Stimulated activated CD4-positive, alpha-beta T cell treated with anti-CD3 and anti-CD28 coated beads, Interleukin-4, amount 100 ng/mL, for 48 hours (primary cell): ENCODE results near the gene MAD1L1.
A peak's percentile ranks its signal among the peaks of the same experiment; 100 is the strongest.

Experiments used
- DNase-seq, 2 donors: peaks; one replicate each; pipeline ENCODE4 v3.0.0-alpha.2; 2020; ENCODE audit warnings: low read depth in 2 of 2

Gene MAD1L1

DNA sequence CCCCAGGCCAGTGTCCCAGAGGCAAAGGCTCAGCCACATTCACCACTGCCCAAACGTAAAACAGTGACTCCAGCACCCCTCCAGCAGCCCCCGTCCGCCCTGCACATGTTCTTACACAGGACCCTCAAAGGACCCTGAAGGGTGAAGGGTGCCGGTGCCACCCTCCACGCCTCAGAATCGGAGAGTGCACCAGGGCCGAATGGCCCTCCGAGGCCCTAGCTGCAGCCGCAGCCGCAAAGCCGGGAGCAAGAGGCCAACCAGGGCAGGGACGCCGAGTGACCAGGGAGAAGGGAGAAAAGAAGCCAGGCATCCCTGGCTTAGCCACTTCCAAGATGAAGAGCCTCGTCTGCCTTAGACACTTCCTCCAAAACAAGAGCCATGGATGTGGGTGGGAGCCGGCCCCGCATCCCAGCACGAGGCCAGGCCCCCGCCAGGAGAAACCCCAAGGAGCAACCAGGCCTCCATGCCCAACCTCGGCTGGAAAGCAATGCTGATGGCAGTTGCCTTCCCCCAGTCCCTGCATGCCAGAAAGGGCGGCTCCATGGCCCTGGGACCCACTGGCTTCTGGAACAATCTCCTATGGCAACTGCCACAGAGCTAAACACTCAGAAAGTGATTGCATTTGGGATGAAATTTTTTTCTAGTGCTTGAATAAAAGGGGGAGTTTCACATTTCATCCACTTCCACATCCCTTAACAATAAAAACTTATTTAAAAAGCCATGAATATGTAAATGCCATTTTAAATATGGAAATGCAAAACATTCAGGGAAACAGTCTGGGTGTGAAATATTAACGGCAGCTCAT, 92.3 kb downstream of the MAD1L1 start:
- DNase-seq, result no peak

DNA sequence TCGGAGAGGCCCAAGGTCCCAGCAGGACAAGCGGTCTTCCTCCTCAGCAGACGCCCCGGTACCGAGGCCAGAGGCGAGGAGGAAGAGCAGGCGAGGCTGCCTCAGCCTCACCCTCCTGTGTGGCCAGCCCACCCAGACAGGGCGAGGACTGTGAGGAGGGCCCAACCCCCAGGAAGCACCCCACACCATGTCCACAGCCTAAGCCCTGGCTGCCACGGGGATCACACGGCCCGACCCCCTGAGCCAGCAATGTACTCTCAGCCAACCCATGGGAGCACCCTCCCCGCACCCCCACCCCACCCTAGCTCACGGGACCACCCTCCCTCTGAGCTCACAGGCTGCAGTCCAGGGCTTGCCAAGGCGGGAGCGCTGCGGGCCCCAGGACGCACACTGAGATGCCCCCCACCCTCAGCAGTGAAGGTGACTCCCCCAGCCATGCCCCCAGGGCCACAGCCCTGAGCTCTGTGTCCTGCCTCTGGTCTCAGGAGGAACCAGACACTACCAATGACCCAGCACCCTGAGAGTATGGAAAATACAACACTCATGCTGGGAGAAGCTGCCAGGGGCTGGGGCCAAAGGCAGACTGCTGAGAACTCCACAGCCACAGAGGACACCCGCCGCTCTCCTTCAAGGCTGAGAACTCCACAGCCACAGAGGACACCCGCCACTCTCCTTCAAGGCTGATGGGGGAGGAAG, 93.6 kb downstream of the MAD1L1 start:
- DNase-seq, result no peak

DNA sequence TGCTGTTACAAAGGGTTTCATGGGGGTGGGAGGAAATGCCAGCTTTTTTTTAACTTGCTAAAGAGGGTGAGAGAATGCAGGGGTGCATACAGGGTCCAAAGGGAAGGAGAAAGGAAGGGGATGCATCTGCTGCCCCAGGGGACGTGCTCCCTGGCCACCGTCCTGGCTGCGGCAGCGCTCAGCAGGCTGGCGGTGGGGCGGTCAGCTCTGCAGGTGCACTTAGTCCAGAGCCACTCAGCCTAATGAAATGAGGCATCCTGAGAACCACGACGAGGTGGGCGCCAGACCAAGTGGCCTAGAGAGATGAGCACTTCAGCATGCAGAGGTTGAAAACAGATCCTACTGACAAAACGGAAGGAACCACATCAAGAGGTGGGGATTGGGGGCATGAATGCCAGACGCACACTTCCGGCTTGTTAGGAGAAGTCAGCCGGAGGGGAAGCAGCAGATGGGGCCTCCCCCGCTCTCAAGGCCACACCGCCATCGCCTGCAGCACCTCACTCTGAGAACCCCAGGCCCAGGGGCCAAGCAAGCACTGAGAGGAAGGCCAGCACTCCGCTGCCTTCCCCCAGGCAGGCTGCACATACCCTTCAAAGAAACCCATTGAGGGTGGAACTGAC, 94.5 kb downstream of the MAD1L1 start:
- DNase-seq, result peak; percentile 41 to 48

DNA sequence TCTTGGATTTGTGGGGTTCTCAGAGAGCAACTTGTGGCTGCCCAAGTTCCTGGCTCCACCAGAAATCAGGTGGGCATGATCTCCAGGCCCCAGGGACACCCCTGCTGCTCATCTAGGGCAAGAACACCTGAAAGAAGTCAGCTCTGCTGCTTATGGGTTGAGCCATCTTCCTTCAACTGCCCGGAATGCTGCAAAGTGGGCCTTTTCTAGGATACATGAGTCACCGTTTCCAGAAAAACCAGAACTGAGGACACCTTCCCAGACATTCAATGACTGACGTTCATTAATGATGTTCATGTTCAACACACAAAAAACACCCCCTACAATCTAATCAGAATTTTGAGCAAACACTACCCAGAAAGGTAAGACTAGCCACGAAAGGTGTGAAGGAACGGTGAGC, 98.0 kb downstream of the MAD1L1 start:
- no peak for DNase-seq

DNA sequence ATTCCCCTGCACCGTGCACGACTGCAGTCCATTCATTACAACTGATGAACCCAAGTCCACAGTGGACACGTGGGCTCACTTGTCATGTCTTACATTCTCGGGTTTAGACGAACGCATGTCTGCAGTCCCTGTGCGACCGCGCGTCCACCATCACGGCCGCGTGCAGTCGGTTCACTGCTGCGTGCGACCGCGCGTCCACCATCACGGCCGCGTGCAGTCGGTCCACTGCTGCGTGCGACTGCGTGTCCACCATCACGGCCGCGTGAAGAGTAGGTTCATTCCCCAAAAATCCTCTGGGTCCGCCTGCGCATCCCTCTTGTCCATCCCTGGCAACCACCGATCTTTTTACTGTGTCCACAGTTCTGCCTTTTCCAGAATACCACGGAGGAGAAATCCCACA, 100.5 kb downstream of the MAD1L1 start:
- DNase-seq, result no peak

DNA sequence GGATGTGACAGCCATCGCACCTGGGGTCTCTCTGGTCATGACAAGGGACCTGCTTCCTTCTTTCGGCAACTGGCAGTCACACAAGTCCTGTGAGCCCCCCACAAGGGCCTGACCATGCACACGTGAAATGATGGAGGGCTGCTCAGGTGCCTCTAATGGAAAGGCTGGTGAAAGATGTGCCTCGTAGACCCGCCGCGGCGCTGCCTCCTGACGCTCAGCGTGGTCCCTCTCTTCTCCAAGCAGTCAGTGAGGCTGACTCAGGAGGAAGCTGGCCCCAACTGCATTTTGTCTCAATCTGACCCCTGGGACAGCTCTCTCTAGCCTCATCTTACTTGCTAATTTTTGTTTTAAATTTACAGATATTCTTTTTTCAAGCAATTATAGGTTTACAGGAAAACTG, 100.9 kb downstream of the MAD1L1 start:
- DNase-seq, result no peak

DNA sequence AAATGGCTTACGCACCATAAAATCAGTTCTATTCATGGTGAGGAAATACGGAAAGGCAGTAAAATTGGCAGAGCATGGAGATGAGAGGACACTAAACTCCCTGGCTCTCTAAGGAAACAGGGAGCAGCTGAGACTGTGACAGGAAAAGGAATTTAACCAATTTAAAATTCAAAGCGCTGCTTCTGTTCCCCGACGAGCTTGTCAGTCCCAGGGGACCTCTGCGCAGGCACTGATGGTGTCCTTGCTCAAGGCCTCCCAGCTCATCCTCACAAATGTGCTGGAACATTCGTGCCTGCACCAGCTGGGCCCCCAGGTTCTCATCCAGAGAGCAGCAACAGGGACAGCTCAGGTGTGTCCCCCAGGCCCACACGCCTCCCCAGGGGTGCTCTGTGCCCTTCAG, 101.4 kb downstream of the MAD1L1 start:
- no peak for DNase-seq

DNA sequence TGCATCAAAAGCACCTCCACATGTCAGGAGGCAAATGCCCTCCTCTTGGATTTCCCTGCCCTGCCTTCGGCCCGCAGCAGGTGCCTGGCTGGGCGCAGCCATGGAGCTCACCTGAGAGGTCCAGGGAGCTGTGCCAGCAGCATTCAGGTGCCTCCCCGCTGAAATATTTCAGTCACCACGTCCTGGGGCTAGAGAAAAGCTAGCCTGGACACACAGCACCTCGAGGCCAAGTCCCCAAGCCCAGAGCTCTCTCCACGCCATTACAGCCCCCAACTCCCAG, 102.7 kb downstream of the MAD1L1 start:
- DNase-seq, result no peak

DNA sequence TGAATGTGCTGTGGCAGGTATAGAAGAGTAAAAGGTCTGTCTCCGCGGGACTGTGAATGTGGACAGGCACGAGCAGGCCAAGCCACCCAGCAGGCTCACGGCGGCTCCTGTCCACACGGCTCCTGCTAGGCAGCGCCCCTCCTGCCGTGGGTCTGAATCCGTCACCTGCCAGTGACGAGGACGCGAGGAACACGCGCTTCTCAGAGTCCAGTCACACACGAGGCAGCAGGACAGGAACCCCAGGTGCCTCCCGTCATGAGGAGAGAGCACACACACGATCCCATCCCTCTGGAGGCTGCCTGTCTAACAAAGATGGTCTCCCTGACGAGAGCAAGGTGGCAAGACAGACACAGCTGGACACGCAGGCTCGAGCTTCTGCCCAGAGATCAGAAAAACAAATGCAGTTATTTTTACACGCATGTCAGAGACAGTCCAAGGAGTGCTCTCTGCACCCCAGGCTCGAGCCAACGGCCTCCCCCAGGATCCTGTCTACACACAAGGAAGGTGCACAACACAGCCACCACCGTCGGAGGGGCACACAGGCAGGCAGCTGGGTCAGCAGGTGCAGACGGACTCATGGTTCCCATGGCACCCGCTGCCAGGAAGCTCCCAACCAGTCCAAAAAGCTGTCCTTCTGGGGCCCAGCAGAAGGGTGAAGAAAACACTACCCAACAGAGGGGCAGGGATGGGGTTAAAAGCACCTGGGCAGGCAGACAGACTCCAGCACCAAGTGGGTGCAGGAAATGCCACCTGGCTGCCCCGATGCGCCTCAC, 103.2 kb downstream of the MAD1L1 start:
- DNase-seq, result no peak

DNA sequence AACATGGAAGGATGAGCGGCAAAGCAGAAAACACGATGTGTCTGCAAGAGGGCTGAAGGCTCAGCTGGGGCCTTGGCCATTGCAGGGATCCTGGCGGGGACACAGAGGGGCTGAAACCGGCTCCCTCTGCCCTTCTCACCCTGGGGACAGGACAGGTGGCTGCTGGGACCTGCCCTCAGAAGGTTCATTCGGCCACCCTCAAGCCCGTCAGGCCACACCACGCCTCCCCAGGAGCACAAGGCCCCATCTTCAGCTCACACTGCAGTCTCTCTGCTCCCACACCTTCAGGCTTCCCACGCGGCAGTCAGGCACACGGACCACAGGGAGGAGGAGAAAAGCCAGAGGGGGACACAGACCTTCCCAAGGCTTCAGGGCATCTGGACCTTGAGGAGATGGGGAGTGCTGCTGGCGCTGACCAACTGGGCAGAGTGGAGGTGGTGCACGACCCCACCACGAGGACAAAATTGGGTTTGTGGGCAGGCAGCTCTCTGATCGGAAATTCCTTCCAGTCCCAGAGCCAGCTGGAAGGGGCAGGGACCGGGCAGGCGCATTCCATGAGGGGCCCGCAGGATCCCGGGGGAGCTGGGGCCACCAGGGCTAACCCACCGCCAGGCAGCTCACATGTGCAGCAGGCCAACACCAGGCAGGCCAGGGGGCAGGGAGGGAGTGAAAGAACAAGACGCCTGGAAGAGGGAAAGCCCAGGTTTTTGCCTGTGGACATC, 104.0 kb downstream of the MAD1L1 start:
- DNase-seq, result no peak

DNA sequence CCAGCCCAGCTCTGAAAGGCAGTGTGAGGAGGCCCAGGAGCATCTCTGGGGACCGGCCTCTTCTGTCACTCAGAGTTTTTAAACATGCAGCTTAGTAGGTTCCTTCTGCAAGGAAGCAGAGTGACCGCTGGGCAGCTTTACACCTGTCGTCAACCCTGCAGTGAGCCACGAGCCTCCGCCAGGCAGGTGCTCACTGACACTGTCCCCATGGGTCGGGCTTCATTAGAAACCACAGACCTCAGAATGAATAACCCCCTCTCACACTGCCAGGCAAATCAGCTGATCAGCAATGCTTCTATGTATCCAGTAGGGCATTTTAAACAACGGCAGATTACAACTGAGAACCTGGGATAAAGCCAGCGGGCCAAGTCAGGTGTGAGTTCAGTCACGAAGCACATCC, 106.1 kb downstream of the MAD1L1 start:
- no peak for DNase-seq

DNA sequence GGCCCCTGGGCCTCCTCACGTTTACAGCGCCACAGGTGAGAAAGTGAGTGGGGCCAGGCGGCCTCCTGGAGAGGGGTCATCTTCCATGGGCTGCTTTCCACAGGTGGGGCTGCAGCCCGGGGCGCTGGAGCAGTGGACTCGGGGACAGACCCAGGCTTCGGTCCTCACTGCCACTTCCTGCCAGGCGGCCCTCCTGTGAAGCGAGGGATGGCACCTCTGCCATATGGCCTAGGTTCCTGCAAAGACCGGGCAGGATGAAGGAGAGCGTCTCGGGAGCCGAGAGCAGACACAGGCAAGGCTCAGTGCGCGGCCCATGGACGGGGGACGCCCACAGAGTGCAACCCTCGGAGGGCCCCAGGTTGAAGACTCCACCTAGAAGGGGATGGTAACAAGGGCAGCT, 106.8 kb downstream of the MAD1L1 start:
- DNase-seq, result no peak

DNA sequence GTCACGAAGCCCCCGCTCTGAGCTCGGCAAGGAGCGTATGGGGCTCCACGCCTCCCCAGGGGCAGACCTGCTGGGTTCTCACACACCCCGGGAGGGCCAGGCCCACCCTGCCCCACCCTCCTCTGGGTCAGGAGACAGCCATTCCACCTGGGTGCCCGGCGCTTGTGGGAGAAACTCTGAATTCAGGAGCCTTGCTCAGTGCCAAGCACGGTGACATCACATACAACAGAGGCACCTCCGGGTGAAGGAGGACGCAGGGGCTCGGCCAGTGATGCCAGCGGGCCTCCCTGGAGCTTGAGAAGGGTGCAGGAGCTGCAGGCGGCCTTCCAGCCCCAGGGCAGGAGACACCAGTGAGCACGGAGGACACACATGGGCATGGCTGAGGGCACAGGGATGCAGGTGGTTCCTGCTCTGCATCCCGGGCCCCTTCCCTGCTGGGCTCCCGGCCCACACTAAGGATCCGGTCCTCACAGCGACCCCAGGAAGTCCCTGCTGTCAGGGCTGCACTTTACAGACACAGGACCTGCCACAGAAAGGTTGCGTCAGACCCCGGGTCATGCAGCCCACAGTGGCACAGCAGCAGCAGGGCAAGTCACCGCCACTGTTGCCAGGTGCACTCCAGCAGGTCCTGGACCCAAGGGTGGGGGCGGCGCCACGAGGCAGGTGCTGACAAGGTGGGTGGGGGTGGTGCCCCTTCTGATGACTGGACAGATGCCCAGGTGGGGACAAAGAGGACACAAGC, 108.0 kb downstream of the MAD1L1 start:
- no peak for DNase-seq

DNA sequence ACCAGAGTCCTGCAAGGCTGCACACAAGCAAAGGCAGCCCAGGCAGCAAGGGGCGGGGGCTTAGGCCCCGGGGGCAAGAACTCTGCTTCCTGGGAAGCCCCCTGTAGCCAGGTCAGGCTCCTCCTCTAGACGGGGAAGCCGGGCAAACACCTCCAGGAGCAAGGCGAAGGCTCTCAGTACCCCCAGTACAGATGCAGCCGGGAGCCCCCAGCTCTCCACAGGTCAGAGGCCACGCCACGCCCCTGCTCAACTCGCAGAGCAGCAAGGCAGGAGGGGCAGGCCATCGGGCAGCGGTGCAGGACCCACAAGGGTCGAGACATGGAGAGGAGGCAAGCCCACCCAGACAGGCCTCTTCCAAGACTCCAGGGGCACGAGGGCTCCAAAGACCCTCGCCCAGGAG, 108.8 kb downstream of the MAD1L1 start:
- DNase-seq, result no peak

DNA sequence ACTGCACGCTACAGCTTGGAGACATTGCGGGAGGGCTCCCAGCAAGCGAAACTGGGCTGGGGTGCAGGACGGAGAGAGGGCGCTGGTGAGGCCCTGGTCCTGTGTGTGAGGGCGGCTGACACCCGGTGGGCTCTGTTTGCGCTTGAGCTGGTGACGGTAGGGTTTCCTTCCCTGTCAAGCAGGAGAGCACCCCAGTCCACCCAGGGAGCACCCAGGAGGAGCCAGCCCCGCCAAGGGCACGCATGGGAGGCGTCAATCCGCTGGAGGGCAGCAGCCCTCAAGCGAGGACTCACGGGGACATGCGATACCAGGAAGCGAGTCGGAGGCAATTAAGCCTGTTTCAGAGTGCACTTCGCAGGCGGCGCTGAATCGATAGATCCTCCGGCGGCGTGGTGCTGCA, 109.4 kb downstream of the MAD1L1 start:
- DNase-seq, result no peak

DNA sequence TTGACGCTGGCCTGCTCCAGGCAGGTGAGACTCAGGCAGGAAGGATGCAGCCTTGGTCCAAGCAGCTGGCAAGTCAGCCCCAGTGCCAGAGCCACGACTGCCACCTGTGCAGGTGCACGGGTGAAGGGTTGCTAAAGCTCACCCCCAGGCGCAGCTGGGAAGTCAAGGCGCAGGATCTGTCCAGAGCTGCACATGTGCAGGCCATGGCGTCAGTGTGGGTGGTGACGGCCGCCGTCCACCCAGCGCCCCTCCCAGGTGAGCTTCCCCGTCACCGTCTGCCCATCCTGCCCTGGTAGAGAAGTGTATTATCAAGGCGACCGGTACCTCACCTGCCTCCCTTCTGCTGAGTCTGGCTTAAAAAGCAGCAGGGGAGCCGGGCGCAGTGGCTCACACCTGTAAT, 110.1 kb downstream of the MAD1L1 start:
- DNase-seq, result no peak

DNA sequence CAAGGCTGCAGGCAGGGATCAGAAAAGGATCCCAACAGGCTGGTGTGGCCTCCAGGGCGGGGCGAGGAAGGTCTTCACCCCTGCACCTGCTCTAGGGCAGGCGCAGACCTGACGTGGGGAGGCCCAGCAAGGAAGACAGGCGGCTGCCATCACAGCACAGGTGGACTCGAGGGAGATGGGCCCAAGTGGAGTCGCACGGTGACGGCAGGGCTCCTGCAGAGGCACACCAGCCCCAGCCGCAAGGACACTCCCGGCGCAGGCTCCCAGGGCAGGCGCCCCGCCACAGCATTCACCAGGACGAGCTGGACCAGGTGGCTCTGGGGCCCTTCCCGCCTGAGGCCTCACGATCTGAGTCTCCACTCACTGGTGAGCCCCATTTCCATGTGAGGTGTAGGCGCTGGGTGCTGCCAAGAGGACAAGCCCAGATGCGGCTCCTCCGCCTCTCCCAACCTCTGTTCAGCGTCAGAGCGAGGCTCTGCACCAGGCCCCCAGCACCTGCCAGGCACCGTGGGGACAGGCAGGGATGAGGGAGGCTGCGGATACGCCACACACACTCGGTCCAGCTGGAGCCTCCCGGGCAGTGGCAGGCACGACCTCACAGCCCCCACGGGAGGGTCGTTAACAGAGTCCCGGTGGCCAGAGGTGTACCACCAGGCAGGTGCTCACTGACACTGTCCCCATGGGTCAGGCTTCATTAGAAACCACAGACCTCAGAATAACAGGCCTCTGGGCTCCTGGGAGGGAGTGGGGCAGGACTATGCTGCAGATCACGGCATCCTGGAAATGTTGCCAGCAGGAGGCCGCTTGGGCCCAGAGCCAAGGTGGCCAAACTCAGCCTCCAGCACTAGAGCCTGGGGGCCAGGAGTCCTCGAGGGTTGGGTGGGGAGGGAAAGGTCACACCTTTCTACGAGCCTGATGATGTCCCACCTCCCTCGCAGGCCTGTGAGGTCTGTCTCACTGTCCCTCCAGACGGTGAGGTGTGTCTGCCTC, 111.6 kb downstream of the MAD1L1 start:
- no peak for DNase-seq

DNA sequence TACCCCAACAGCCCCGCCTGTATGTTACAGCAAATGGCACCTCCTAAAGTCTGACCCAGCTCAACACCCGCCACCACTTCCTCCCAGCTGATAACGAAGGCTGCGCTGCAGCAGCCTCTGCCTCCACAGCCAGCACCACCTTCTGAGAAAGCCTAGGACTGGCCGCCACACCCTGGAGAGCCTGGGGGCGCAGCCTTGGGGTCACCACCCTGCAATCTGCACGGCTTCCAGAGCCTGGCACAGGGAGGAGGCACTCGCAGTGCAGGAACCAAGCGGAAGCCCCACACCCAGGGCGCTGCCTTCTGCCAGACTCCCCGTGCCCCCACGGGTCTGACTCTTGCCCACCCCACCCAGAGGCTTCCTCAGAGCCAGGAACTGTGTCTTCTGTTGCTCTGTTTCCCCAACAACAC, 112.5 kb downstream of the MAD1L1 start:
- DNase-seq, result no peak

DNA sequence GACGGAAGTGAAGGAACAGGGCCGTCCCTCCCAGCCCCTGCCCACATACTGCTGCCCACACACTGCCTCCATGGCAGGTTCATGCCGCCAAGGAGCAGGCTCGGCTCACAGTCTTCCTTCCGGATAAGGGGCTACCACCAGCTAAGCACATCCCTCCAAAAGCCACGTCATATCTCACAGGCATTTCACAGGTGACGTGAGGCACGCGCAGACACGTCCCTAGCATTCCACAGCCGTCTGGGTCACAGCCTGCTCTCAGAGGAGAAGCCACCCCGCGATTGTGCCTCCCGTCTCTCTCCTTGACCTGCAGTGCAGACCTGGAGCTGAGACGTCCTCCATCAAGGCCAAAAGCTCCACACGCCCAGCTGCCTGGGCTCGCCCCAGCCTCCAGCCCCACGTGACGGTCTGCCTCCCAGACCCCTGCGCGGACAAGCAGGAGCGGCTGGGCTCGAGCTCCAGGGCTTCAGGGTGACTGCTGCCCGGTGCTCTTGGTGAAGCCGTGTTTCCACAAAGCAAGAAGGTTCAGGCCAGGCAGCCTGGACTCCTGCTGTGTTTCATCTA, 114.0 kb downstream of the MAD1L1 start:
- no peak for DNase-seq

DNA sequence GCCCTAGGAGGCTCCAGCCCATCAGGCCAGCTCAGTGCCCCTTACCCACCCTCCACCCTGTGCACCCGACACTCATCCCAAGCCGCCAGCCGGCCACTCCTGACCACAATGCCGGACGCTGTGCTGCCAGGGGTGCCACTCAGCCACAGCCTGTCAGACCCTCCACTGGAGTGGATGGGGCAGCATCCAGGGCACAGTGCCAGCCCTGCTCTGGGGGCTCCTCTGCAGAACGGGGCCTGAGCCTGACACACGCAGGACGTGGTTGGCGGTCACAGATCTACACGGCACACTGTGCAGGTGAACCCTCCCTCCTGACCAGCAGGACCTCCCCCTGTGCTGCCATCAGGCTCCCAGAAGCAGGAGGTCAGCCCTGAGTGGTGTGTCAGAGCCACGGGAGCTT, 114.7 kb downstream of the MAD1L1 start:
- no peak for DNase-seq
